Endothelial cell of umbilical vein (primary cell): ENCODE data around the gene ANP32A. TPM values are rescaled to one million over a fixed set of nuclear protein-coding genes. Genes with fewer than 3 reads are reported as not detected.

Experiments
- BruUV-seq: library from RNA; stranded (reverse); fragments of 400-500 nt; replicated peaks from 2 replicates; lab custom pipeline; 2021; lab: Mats Ljungman, UMichigan
- CTCF ChIA-PET: fragments of 300-600, 350-600 bp; sonication (Branson Sonifier 250); formaldehyde crosslinking; loops from one replicate; lab custom pipeline; 2021; ENCODE audit warnings: antibody characterized with exemption, inconsistent platforms; lab: Charles Lee
- POLR2A ChIA-PET: fragments of 300-600, 350-600 bp; sonication (Branson Sonifier 250); formaldehyde crosslinking; loops from one replicate; lab custom pipeline; 2021; ENCODE audit warnings: antibody characterized with exemption, inconsistent platforms; lab: Charles Lee
- DNase-seq: peaks from one replicate; pipeline ENCODE4 v3.0.0-alpha.2; 2011; ENCODE audit warnings: low read depth, low spot score
- FAIRE-seq: peaks from 2 replicates; lab custom pipeline; 2011; peaks lifted over from hg19 to GRCh38; lab: Jason Lieb, UNC
- H2AFZ ChIP-seq: 2 replicates; pipeline ENCODE4 v1.6.0; 2012; ENCODE audit warnings: low read depth, low read length, control low read depth, inconsistent platforms
- H3K27ac ChIP-seq: 2 replicates; pipeline ENCODE4 v1.5.1; 2011; ENCODE audit warnings: low read depth, mild to moderate bottlenecking, control low read depth, low read length, moderate library complexity; ENCODE audit not compliant: insufficient read depth
- H3K27me3 ChIP-seq, 2 experiments: 2 replicates each; pipeline versions ENCODE4 v1.6.0 to v1.6.1; 2011; ENCODE audit warnings: low read length in 2 of 2, mixed read lengths in 1 of 2; ENCODE audit not compliant: control insufficient read depth in 2 of 2, insufficient read depth in 2 of 2
- H3K36me3 ChIP-seq, 2 experiments: 2 replicates in 1 of 2; 3 replicates in 1 of 2; pipeline ENCODE4 v1.5.1; 2011; ENCODE audit warnings: low read length in 2 of 2, mild to moderate bottlenecking in 1 of 2, moderate library complexity in 1 of 2; ENCODE audit not compliant: control insufficient read depth in 2 of 2, insufficient read depth in 2 of 2; ENCODE audit errors: extremely low read depth in 1 of 2
- H3K4me1 ChIP-seq: 3 replicates; pipeline ENCODE4 v1.5.1; 2011; ENCODE audit warnings: mild to moderate bottlenecking, low read length; ENCODE audit not compliant: control insufficient read depth, insufficient read depth; ENCODE audit errors: extremely low read depth
- H3K4me2 ChIP-seq: 2 replicates; pipeline ENCODE4 v1.6.1; 2011; ENCODE audit warnings: low read length, control low read depth, mixed read lengths; ENCODE audit not compliant: insufficient read depth
- H3K4me3 ChIP-seq, 3 experiments: fragments of 200-600 bp in 1 of 3; sonication (generic), shearing (Covaris generic) in 1 of 3; replicated peaks in 1 of 3; 2 replicates each; pipeline ENCODE4 v1.5.1; 2011 to 2016; ENCODE audit warnings: control low read depth in 3 of 3, low read length in 3 of 3, mild to moderate bottlenecking in 2 of 3, inconsistent platforms in 1 of 3, low read depth in 1 of 3, moderate library complexity in 1 of 3; ENCODE audit not compliant: insufficient read depth in 1 of 3
- H3K79me2 ChIP-seq: 2 replicates; pipeline ENCODE4 v1.6.0; 2012; ENCODE audit warnings: low read length, inconsistent platforms; ENCODE audit not compliant: control insufficient read depth, insufficient read depth
- H3K9ac ChIP-seq: replicated peaks from 2 replicates; pipeline ENCODE3; 2011; ENCODE audit warnings: low read length, control low read depth; ENCODE audit not compliant: insufficient read depth; ENCODE audit errors: extremely low read depth
- H3K9me1 ChIP-seq: replicated peaks from 3 replicates; pipeline ENCODE4 v1.6.0; 2011; ENCODE audit warnings: mild to moderate bottlenecking, low read length; ENCODE audit not compliant: control insufficient read depth, insufficient read depth; ENCODE audit errors: extremely low read depth
- H3K9me3 ChIP-seq: replicated peaks from 2 replicates; pipeline ENCODE4 v1.5.1; 2012; ENCODE audit warnings: low read length, inconsistent platforms; ENCODE audit not compliant: control insufficient read depth, insufficient read depth
- H4K20me1 ChIP-seq: replicated peaks from 2 replicates; pipeline ENCODE3; 2011; ENCODE audit warnings: mild to moderate bottlenecking, low read length; ENCODE audit not compliant: control insufficient read depth, insufficient read depth; ENCODE audit errors: extremely low read depth
- CTCF ChIP-seq, 2 donors: IDR thresholded peaks; 1 replicate in 1 of 2; 2 replicates in 1 of 2; pipeline ENCODE4 v1.5.1; 2011; ENCODE audit warnings: low read length in 2 of 2, mild to moderate bottlenecking in 2 of 2, moderate library complexity in 2 of 2, control low read depth in 1 of 2, inconsistent platforms in 1 of 2, low read depth in 1 of 2; ENCODE audit not compliant: insufficient read depth in 1 of 2; ENCODE audit errors: extremely low read depth in 1 of 2
- EZH2 ChIP-seq: IDR thresholded peaks from 2 replicates; pipeline ENCODE4 v1.6.1; 2012; ENCODE audit warnings: borderline replicate concordance, low read depth, mild to moderate bottlenecking, moderate library complexity, low read length, inconsistent platforms; ENCODE audit not compliant: severe bottlenecking
- FOS ChIP-seq: IDR thresholded peaks from 2 replicates; pipeline ENCODE4 v1.6.1; 2011; ENCODE audit warnings: mild to moderate bottlenecking, low read length, moderate library complexity, borderline replicate concordance; ENCODE audit not compliant: insufficient read depth
- GATA2 ChIP-seq: IDR thresholded peaks from 2 replicates; pipeline ENCODE4 v1.7.0; 2011; ENCODE audit warnings: low read depth, mild to moderate bottlenecking, moderate library complexity, mixed read lengths, low read length; ENCODE audit not compliant: insufficient read length, insufficient read depth
- JUN ChIP-seq: IDR thresholded peaks from 2 replicates; pipeline ENCODE4 v1.6.1; 2011; ENCODE audit warnings: borderline replicate concordance, low read depth; ENCODE audit not compliant: insufficient read length, insufficient read depth
- MAX ChIP-seq: IDR thresholded peaks from 2 replicates; pipeline ENCODE4 v1.6.1; 2011; ENCODE audit not compliant: insufficient read depth, insufficient read length
- MYC ChIP-seq: IDR thresholded peaks from one replicate; pipeline ENCODE4 v1.6.1; 2011; ENCODE audit warnings: mild to moderate bottlenecking, low read depth, low read length
- POLR2A ChIP-seq: IDR thresholded peaks from 2 replicates; pipeline ENCODE4 v1.6.1; 2012; ENCODE audit warnings: low read depth, mild to moderate bottlenecking, control low read depth, low read length
- POLR2AphosphoS5 ChIP-seq: IDR thresholded peaks from 2 replicates; pipeline ENCODE4 v1.6.1; 2012; ENCODE audit warnings: low read depth, mild to moderate bottlenecking, control low read depth, low read length, moderate library complexity; ENCODE audit not compliant: insufficient read depth
- dilution Hi-C: fragments of 300-500 bp; cut with MboI; formaldehyde crosslinking; loops from one replicate; pipeline ENCODE4 v1.15.0; 2019; ENCODE audit warnings: low sequenced_read_pairs; ENCODE audit not compliant: extremely low pct_ligation_motif_present
- intact Hi-C: fragments of 100-400 bp; cut with micrococcal nuclease; formaldehyde crosslinking; loops from one replicate; pipeline ENCODE4 v1.10.0; 2022
- polyA plus RNA-seq, 4 experiments: library from polyadenylated mRNA; depleted of rRNA in 3 of 4; stranded (reverse) in 3 of 4; unstranded in 1 of 4; fragments of >200 nt; gene quantifications; 2 replicates each; pipeline versions ENCODE4 v1.2.1 to v1.2.3, GENCODE V29; 2011 to 2012; ENCODE audit warnings: missing spikeins in 1 of 4
- total RNA-seq: library from RNA; stranded (reverse); gene quantifications from 2 replicates; pipeline ENCODE4 v1.2.3, GENCODE V29; 2021

ANP32A gene
- total and polyA plus RNA-seq, 2 donors (not counting 3 experiments of a cell fraction or from before 2014, with no cell fraction given), result 37.9 to 169 TPM

GRCh38 chr15:68788264-68788624 is 32.5 kb downstream of the ANP32A start:
- no peak for FAIRE-seq

More at GRCh38 chr15:68788264-68788624, 32.5 kb downstream of the ANP32A start:
- CTCF ChIA-PET, result interaction anchor here (1.2 to 1.6 kb wide), 2 partner anchors 27 to 88 kb away, joined by 3 to 5 read pairs; no protein-coding TSS in a partner anchor
- no peaks in the 10 kb centered on the region for H3K9me1 ChIP-seq
- TF ChIP-seq POLR2A, result no peak
- no peak for TF ChIP-seq GATA2
- no peak for TF ChIP-seq POLR2AphosphoS5
- TF ChIP-seq MAX, result no peak
- no peak for TF ChIP-seq EZH2
- no peak for TF ChIP-seq FOS
- no peak for TF ChIP-seq MYC
- no peak for TF ChIP-seq CTCF (IDR thresholded peaks at IDR 0.05; ENCODE audit: extremely low read depth in 1 of 2, insufficient read depth in 1 of 2, low read depth in 1 of 2, low read length in 2 of 2)
- no peak for TF ChIP-seq JUN
- H3K36me3 ChIP-seq, result peaks cover 5 to 21% of the 10 kb centered on the region in 2 experiments
- peaks cover 11% of the 10 kb centered on the region for H3K4me1 ChIP-seq
- peaks cover 43% of the 10 kb centered on the region for H3K79me2 ChIP-seq
- no peaks in the 10 kb centered on the region for H3K27me3 ChIP-seq
- H3K4me2 ChIP-seq, result no peak overlapping the region
- dilution Hi-C loops, result no loop called here
- no peak overlapping the region for H3K27ac ChIP-seq
- H3K9me3 ChIP-seq, result no peaks in the 10 kb centered on the region
- no peak overlapping the region for H3K9ac ChIP-seq
- DNase-seq, result no peak
- POLR2A ChIA-PET, result no interaction called here
- BruUV-seq, result no TSS peak
- intact Hi-C loops, result no loop called here
- H3K4me3 ChIP-seq, result no peak overlapping the region
- H4K20me1 ChIP-seq, result no peaks in the 10 kb centered on the region
- no peak overlapping the region for H2AFZ ChIP-seq
